Medulla oblongata (tissue), 1 donor: ENCODE measurements around the gene CCN5.
"Not testable (repeated sequence)": the region's sequence is repeated elsewhere in the genome, so short reads cannot be mapped to it uniquely, and the experiment has no call there.

ENCODE experiments used
- DNase-seq: peaks from one replicate; pipeline ENCODE4 v3.0.0-alpha.2; 2015; ENCODE audit errors: extremely low spot score

Gene CCN5, protein sequence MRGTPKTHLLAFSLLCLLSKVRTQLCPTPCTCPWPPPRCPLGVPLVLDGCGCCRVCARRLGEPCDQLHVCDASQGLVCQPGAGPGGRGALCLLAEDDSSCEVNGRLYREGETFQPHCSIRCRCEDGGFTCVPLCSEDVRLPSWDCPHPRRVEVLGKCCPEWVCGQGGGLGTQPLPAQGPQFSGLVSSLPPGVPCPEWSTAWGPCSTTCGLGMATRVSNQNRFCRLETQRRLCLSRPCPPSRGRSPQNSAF

DNA sequence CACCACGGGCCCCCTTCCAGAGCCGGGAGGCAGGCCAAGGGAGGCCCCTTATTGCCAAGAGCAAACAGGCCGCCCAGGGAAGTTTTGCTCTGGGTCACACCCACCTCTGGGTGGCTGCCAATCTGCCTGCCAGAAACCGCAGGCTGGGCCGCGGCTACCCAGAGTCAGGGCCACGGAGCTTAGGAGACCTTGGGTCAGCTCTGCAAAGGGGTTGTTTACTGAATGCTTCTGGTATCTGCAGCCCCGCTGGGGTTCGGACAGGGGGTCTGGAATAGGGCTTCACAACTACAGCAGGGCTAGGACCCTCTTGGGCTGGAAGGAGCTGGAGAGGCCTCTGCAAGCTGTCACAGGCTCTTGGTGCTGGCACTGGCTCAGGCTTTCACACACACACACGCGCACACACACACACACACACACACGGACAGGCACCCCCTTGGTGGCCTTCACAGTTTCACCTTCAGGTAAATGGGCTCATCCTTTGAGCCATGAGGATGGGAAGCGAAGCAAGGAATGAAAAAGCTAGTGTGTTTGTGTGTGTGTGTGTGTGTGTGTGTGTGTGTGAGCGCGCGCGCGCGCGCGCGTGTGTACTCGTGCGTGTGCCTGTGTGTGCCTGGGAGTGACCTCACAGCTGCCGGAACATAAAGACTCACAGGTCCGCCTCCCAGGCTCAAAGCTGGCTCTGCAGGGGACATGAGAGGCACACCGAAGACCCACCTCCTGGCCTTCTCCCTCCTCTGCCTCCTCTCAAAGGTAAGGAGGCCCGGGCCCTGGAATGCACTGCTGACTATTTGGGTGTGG, at the start of gene CCN5:
TSS of gene CCN5 (plus strand) at position 669 of the 798 bp plus-strand sequence. CDS start at position 691, 22 bp downstream.
- peak; percentile 70 for DNase-seq

DNA sequence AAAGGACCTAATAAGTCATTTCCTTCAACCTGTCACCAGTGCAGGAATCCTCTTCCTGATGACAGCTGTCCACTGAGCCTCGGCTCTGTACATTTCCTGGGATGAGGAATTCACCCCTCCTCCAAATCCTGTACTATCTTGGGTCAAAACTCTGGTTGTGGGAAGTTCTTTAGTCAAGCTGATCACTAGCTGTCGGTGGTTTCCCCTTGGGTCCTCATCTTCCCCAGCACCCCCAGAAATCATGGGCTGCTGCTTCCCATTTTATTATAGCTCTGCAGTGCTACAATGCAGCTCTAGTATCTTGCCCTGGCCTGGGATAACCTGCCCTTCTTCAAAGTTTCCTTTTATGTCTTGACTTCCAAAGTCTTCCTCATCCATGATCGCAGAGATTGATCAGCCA, 49.1 kb upstream of the CCN5 start:
- no peak for DNase-seq

DNA sequence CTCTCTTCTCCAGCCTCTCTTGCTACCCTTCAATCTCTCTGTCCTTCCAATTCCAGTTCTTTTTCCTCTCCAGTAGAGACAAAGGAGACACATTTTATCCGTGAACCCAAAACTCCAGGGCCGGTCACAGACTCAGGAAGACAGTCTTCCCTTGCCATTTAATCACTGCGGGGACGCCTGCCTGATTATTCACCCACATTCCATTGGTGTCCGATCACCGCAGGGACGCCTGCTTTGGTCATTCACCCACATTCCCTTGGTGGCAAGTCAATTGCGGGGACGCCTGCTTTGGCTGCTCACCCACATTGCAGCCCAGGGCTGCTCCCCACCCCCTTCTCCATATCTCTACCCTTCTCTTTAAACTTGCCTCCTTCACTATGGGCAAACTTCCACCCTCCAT, 44.3 kb upstream of the CCN5 start:
- not testable (repeated sequence) for DNase-seq

DNA sequence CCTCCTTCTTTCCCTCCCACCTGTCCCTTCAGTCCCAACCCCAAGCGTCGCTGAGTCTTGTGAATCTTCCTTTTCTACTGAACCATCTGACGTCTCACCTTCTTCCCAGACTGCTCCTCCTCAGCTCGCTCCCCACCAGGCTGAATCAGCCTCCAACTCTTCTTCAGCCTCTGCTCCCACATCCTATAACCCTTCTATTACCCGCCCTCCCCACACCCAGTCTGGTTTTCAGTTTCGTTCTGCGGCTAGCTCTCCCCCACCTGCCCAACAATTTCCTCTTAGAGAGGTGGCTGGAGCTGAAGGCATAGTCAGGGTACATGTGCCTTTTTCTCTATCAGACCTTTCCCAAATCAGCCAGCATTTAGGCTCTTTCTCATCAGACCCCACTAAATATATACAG, 43.6 kb upstream of the CCN5 start:
- DNase-seq, result not testable (repeated sequence)

DNA sequence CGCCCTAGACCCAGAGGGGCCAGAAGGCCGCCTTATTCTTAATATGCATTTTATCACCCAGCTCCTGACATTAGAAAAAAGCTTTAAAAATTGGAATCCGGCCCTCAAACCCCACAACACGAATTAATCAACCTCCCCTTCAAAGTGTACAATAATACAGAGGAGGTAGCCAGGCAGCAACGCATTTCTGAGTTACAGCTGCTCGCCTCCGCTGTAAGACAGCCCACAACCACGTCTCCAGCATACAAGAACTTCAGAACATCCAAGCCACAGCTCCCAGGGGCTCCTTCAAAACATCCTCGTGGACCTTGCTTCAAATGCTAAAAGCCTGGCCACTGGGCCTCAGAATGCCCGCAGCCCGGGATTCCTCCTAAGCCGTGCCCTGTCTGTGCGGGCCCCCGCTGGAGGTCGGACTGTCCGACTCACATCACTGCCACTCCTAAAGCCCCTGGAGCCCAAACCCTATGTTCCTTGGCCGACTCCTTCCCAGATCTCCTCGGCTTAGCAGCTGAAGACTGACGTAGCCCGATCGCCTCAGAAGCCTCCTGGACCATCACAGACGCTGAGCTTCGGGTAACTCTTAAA, 42.8 kb upstream of the CCN5 start:
- DNase-seq, result not testable (repeated sequence)

DNA sequence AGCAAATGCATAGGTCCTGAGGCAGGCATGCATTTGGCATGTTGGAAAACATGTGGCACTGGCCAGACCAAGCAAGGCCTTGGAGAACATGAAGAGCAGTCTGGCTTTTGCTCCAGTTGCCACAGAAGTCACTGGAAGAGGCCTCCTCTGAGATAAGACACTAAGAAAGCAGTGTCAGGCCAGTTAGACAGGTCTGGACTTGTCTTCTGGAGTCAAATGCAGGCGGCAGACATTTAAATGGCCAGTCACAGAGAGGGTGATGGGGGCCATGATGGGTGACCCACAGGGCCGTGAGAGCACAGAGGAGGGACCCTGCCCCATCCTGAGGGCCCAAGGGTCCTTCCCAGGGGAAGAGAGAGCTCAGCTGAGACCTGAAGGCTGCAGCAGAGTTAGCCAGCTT, 36.9 kb upstream of the CCN5 start:
- no peak for DNase-seq

DNA sequence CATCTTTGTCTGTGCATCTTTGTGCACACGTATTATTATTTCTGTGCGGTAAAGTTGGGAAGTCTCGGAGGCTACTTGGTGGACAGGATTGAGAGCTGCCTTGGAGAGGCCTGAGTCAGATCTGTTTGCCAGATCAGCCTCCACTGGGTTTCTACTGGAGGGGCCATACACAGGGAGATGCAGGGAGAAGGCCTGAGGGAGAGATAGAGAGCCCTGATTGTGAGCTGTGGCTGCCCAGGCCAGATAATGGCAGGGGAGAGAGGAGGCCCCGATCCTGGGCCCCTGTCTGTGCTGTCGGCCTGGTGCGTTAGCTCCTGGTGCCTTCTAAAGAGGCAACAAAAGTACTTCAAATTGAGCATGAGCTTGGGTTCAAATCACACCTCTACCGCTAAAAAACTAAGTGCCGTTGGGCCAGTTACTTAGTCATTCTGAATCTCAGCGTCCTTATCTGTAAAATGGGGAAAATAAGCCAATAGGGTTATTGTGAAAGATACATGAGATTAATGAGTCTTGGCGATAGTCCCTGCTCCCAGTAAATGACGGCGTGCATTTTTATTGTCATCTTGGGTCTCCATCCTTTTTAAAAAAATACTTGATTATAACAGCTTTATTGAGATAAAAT, 36.1 kb upstream of the CCN5 start:
- DNase-seq, result no peak

DNA sequence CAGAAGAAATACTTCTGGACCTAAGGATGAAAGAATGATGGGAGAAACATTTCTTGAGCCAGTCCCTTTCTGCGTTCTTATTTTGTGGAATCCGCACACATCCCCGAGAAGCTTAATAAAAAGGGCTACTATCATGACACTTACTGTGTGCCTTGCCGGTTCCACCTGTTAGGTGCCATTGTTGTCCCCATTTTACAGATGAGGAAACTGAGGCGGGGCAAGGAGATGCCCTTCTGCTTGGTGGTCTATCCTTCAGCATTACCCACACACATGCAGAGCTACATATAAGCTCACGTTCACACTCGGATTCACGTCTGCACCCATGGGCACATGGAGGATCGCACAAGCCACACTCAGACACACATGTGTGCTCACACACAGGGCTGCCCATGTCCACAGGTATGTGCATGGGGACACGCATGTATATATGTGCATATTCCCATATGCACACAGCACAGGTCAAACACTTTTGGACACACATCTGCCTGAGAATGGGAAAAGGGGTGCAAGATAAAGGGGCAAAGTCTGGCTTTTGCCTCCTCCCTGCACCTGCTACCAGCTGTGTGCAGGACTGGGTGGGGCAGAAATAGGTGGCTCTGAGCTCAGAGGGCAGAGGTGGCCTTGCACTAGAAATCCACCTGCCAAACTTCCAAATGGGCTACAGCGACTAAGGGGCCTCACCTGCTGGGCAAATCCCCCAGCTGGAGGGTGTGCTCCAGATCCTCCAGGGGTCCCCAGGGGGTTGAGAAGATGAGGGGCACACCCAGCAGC, 33.2 kb upstream of the CCN5 start:
- DNase-seq, result no peak

DNA sequence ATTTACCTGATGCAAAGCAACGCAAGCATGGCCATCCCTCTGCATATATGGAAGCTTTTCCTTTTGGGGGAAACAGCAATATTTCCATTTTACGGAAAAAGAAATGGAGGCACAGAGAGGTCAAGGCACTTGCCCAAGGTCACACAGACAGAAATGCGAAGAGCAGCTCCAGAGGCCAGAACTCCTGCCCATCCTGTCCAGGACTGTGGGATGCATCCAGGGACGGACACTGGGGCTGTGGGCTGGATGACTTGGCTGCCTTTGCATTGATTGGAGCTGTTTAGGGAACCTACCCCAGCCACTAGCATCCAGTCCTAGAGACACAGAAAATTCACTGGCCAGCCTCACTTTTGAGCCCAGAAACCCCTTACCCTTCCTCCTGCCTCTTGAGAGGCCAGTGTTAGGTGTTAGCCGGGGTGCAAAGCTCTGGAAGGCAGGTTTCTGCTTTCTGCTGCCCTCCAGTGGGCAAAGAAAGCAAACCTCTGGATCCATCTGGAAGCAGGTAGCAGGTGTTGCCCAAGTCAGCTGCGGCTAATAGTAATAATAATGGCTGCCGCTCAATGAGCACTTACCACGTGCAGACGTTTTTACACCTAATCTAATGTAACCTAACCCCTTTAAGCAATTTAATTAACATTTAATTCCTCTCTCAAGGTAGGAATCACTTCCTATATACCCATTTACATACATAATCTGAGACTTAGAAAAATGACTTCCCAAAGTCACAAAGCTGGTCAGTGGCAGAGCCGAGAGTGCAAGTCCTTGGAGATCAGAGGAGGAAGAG, 31.7 kb upstream of the CCN5 start:
- DNase-seq, result no peak

DNA sequence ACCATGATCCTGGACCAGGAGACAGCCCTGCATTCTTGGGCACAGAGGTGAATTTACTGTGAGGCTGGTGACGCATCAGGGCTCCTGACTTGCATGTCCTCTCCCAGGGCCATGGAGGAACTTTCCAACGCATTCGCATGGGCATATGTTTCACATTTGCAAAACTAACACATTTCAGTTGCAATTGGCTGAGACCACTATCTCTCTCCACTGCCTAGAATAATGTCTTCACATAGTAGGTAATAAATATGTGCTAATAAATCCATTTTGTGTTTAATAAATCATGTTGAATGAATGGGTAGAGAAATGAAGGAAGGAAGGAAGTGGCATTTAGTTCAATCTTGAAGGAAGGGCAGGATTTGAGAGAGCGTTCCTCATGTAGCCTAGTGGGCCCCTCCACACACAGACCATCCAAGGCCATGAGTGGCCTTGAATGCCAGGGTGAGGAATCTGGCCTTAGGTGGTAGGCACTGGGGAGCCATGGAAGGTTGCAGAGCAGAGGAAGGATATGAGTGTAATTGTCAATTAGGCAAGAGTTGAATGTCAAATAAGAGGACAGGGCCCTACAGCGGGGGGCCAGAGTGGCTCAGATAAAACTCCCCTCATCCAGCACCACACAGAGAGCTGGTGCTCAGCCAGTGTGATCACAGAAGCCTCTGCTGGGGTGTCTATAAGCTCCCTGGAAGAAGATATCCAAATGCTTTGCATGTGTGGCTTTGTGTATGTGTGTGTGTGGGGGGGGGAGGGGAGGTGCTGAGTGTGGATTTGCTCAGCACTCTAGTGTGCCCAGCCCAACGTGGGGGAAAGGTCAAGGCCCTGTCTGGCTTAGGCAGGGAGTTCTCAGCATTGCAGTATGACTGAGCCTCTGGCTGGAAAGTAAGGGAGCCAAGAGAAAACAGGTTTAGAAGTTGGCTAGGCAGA, 30.9 kb upstream of the CCN5 start:
- DNase-seq, result no peak

DNA sequence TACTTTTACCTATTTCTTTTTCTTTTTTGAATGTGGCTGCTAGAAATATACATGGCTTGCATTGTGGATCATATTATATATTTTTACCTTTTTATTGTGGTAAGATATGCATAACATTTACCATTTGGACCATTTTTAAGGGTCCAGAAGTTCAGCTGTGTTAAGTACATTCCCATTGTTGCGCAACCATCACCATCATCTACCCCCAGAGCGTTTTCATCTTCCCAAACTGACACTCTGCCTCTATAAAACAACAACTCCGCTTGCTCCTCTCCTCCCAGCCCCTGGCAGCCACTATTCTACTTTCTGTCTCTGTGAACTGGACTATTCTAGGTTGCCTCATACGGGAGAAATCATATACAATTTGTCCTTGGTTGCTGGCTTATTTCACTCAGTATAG, 28.2 kb upstream of the CCN5 start:
- no peak for DNase-seq

DNA sequence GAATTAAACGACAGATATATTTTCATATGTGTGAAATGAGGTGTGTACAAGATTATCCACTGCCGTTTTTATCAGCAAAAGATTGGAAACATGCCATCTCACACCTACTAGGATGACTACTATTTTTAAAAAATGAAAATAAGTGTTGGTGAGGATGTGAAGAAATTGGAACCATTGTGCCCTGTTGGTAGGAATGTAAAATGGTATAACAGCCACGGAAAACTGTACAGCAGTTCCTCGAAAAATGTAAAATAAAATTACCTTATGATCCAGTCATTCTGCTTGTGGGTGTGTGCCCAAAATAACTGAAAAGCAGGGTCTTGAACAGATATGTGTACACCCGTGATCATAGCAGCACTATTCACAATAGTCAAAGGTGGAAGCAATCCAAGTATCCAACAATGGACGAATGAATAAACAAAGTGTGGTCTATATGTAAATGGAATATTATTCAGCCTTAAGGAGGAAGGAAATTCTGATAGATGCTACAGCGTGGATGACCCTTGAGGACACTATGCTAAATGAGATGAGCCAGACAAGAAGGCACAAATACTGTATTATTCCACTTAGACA, 27.0 kb upstream of the CCN5 start:
- peak; percentile 46 for DNase-seq

DNA sequence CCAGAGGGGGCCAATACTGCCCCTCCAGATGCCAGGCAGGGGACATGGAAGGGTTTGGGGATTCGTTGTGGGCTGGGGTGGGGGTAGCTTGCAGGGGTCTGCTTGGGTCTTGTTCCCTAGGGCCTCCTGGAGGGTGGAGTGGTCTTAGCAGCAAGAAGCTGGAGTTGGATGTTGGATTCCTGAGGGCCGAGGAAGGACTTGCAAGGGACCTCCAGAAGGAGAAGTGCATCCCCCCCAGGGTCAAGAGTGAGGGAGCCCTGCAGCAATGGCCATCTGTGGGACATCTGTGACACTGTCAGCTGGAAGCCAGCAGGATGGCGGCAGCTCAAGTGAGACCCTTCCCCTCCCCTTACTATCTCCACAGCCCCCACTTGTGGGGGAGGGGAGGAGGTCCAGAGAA, 25.4 kb upstream of the CCN5 start:
- DNase-seq, result no peak

DNA sequence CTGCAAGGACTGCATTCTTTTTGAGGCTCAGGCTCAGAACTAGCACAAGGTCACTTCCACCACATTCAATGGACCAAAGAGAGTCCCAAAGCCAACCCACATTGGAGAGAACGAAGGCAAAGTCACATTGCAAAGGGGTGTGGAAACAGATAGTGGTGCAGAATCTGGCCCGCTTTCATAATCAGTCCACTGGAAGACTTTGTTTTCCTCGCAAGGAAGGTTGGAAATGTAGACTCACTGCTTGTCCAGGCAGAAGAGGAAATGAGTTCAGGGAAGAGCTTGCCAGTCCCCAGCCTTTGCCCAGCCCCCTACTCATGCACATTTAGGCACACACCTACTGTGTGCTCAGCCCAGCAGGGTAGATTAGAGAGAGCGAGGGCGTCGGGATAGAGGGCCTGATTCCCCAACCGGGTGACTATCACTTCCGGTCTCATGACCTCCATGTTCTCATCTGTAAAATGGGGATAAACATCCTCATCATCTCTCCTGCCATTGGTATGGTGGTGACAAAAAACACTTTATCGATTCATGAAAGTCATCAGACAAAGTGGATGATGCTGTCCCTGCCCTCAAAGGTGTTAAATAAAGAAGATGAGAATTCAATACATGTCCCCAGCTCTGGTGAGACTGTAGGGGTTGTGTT, 24.3 kb upstream of the CCN5 start:
- no peak for DNase-seq

DNA sequence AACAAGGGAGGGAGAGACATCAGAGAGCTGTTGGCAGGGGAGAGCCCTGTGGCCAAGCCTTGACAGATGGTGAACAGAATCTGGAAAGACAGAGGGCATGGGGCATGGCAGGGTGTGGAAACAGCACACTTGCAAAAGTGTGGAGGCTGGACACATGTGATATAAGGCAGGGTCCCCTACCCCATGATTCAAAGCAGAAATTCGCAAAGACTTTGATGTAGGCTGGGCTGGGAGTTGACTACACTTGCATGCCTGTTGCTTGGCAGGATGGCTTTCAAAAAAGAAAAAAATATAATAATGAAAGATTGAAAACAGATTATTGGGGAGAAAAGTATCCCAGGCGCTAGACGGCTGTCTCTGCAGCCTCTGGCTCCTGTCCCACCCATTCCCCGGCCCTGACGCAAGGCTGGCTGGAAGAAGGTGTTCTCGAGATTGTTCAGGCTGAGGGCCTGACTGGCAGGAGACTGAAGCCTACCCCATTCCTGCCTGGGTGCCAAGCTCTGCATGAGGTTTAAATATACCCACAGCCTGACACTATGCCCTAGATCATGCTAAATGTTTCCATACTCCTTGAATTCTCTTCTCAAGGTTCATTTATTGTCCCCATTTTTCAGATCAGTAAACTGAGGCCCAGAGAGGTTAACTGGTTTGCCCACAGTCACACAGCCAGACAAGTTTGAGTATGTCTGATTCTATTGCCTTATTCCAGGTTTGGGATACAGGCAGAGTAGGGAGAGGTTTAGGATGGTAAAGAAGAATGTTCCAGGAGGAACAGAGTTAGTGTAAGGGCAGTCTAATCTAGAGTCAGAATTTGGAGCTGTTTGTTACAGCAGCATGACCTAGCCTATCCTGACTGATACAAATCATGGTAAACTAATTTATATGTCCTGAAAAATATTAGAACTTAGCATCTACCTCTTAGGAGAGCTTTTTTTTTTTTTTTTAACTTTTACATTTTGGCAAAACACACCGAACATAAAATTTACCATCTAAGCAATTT, 23.4 kb upstream of the CCN5 start:
- no peak for DNase-seq

DNA sequence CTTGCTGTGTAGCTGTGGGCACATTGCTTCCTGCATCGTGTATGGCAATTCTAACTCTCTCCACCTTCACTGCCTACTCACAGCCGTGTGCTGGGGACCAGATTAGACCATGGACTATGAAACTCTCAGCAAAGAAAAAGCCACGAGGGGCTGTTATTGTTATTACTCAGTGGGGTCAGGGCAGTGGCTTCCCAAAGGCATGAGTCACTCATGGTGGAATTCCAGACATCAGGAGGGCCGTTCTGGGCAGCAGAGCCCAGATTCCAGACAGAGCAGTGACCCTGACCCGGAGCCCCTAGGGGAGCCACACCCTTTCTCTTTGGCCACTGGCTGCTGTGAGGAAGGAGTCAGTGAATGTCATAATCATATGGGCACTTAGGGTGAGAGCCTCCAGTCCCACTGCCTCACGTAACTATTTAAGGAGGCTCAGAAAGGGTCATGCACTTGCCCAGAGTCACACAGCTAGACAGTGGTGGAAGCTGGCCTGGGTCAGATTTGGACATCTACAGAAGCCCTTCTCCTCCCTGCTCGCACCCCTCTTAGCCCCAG, 22.2 kb upstream of the CCN5 start:
- DNase-seq, result no peak

DNA sequence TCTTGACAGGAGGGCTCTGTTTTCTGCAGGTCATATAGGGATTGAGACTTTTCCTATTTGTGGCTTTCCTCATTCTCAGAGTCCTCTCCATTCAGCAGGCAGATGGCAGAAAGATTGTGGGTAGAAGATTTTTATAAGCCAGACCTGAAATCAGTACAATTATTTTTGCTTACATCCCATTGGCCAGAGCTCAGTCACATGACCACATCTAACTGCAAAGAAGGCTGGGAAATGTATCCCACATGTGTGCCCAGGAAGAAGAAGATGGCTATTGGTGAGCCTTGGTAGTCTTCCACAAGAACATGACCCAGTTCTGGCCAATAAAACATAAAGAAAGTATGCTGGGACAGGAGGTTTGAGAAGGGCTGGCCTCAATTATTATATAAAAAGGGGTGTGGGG, 21.5 kb upstream of the CCN5 start:
- no peak for DNase-seq
